Neural cell (in vitro differentiated cells): Measurements from ENCODE around the gene PPM1L. TPM values are rescaled to one million over a fixed set of nuclear protein-coding genes. Genes with fewer than 3 reads are reported as not detected.

Source experiments
- H2AFZ ChIP-seq: fragments of 200-600, 300-800 bp; sonication (generic), shearing (Covaris generic); 2 replicates; pipeline ENCODE4 v1.6.0; 2014; ENCODE audit warnings: low read depth, mild to moderate bottlenecking, antibody characterized with exemption, low read length, moderate library complexity
- H3F3A ChIP-seq: fragments of 200-600 bp; shearing (Covaris generic); 2 replicates; pipeline ENCODE4 v1.6.1; 2016; ENCODE audit warnings: mild to moderate bottlenecking, moderate library complexity, mixed read lengths, antibody characterized with exemption, low read length; ENCODE audit not compliant: insufficient read depth, poor library complexity, severe bottlenecking
- H3K27ac ChIP-seq: fragments of 200-600, 300-800 bp; sonication (generic), shearing (Covaris generic); 2 replicates; pipeline ENCODE4 v1.5.1; 2014; ENCODE audit warnings: mild to moderate bottlenecking, low read length, moderate library complexity
- H3K27me3 ChIP-seq: fragments of 300-800, 200-600 bp; sonication (generic), shearing (Covaris generic); 2 replicates; pipeline ENCODE4 v1.6.0; 2014; ENCODE audit warnings: mild to moderate bottlenecking, low read depth, low read length, moderate library complexity; ENCODE audit not compliant: insufficient read depth
- H3K36me3 ChIP-seq: fragments of 300-800, 200-600 bp; sonication (generic), shearing (Covaris generic); 2 replicates; pipeline ENCODE4 v1.5.1; 2014; ENCODE audit warnings: mild to moderate bottlenecking, antibody characterized with exemption, low read length, moderate library complexity; ENCODE audit not compliant: insufficient read depth
- H3K4me2 ChIP-seq: fragments of 300-800, 200-600 bp; sonication (generic), shearing (Covaris generic); 2 replicates; pipeline ENCODE4 v1.6.0; 2014; ENCODE audit warnings: mild to moderate bottlenecking, low read length
- H3K4me3 ChIP-seq: fragments of 300-800, 200-600 bp; sonication (generic), shearing (Covaris generic); 2 replicates; pipeline ENCODE4 v1.5.1; 2014; ENCODE audit warnings: mild to moderate bottlenecking, low read length, moderate library complexity
- H3K79me2 ChIP-seq: fragments of 200-600 bp; shearing (Covaris generic); replicated peaks from 2 replicates; pipeline ENCODE4 v1.6.0; 2014; ENCODE audit warnings: mild to moderate bottlenecking, low read length, moderate library complexity; ENCODE audit not compliant: insufficient read depth
- H3K9ac ChIP-seq: fragments of 300-800, 200-600 bp; sonication (generic), shearing (Covaris generic); 2 replicates; pipeline ENCODE4 v1.6.1; 2016; ENCODE audit warnings: mild to moderate bottlenecking, low read length, mixed read lengths
- H3K9me2 ChIP-seq: fragments of 200-600 bp; shearing (Covaris generic); 2 replicates; pipeline ENCODE4 v1.6.1; 2016; ENCODE audit warnings: mild to moderate bottlenecking, low read length, mixed read lengths; ENCODE audit not compliant: insufficient read depth
- H3K9me3 ChIP-seq: fragments of 200-600, 300-800 bp; sonication (generic), shearing (Covaris generic); 2 replicates; pipeline ENCODE4 v1.6.1; 2016; ENCODE audit warnings: mild to moderate bottlenecking, mixed run types, low read length, moderate library complexity, mixed read lengths
- H4K20me1 ChIP-seq: fragments of 200-600 bp; shearing (Covaris generic); 2 replicates; pipeline ENCODE4 v1.6.1; 2016; ENCODE audit warnings: mild to moderate bottlenecking, mixed run types; ENCODE audit not compliant: insufficient read depth
- EP300 ChIP-seq: fragments of 450-650 bp; conservative IDR thresholded peaks from 2 replicates; pipeline ENCODE4 v1.6.1; 2014; ENCODE audit warnings: antibody characterized with exemption, mild to moderate bottlenecking, moderate library complexity; ENCODE audit not compliant: poor library complexity, severe bottlenecking
- EZH2 ChIP-seq: fragments of 200-600, 300-800 bp; shearing (Covaris generic), sonication (generic); IDR thresholded peaks from 2 replicates; pipeline ENCODE4 v1.6.1; 2014; ENCODE audit warnings: antibody characterized with exemption, low read length, borderline replicate concordance, mild to moderate bottlenecking; ENCODE audit not compliant: insufficient read depth, poor library complexity, severe bottlenecking
- MXI1 ChIP-seq: fragments of 450-650 bp; conservative IDR thresholded peaks from 2 replicates; pipeline ENCODE4 v1.6.1; 2014; ENCODE audit warnings: antibody characterized with exemption, mild to moderate bottlenecking; ENCODE audit not compliant: poor library complexity, severe bottlenecking
- POLR2AphosphoS5 ChIP-seq: IDR thresholded peaks from 2 replicates; pipeline ENCODE4 v1.6.1; 2012
- RAD21 ChIP-seq: fragments of 450-650 bp; conservative IDR thresholded peaks from 2 replicates; pipeline ENCODE4 v1.6.1; 2014; ENCODE audit warnings: antibody characterized with exemption, mild to moderate bottlenecking, moderate library complexity
- SMC3 ChIP-seq: fragments of 450-650 bp; conservative IDR thresholded peaks from 2 replicates; pipeline ENCODE4 v1.6.1; 2014; ENCODE audit warnings: antibody characterized with exemption, mild to moderate bottlenecking, moderate library complexity; ENCODE audit not compliant: poor library complexity
- TAF1 ChIP-seq: IDR thresholded peaks from 2 replicates; pipeline ENCODE4 v1.6.1; 2012; ENCODE audit warnings: low read depth
- polyA plus RNA-seq: library from polyadenylated mRNA; depleted of rRNA; stranded (reverse); fragments of >200 nt; gene quantifications from 2 replicates; pipeline ENCODE4 v1.2.3, GENCODE V29; 2014
- TF ChIP-seq, protein P1 (sequence below): IDR thresholded peaks from 2 replicates; pipeline ENCODE4 v1.6.1; 2012; ENCODE audit warnings: borderline replicate concordance
- TF ChIP-seq, protein P2 (sequence below): fragments of 450-650 bp; IDR thresholded peaks from 2 replicates; pipeline ENCODE4 v1.5.1; 2014; ENCODE audit warnings: antibody characterized with exemption, mild to moderate bottlenecking, moderate library complexity; ENCODE audit not compliant: poor library complexity, severe bottlenecking

Gene PPM1L
- polyA plus RNA-seq, 1 donor from 2014 or later: 24.9 TPM

DNA sequence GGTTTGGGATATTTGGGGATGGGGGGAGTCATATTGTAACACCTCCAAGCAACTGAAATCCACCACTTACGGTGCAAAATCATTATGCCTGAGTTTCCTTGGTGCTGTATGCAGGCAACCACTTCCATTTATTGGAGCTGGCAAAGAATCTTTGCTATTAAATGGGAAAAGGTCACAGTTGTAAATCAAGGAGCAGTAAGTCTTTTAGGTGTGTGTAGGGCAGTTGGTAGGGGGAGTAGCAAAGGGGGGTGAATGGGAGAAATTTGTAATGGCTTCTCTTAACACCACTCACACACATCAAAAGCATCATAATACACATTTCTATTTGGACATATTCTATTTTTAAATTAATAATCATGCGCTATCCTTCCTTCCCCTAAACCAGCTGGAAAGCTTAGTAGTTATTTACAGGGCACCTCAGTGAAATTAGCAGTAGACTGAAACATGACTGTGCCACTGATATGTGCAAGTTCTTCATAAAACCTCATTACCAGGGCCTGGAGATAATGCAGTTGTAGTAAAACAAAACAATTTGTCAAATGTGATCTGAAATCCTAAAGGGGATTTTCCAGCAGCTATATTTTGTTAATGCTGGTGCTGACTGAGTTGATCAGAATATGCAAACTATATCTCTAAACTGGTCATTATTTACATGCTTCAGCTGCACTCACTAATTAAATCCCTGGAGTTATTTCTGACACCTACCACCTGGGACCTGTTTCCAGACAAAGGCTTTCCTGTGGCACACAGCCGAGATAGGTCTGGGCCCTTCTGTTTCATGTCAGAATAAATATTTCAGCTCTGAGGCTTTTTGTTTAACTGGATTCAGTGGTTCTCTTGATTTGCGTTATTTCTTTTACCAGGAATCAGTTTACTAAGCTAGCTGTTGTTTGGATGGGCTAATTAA, 259.1 kb downstream of the PPM1L start:
- Histone ChIP-seq H3K79me2 (no peaks in the 10 kb centered on the region), H3F3A (no peaks in the 10 kb centered on the region), H3K9ac (no peak overlapping the region), H3K27me3 (no peaks in the 10 kb centered on the region), H3K4me3 (no peak overlapping the region), H3K4me2 (no peak overlapping the region), H3K9me2 (no peaks in the 10 kb centered on the region), H3K36me3 (no peaks in the 10 kb centered on the region), H4K20me1 (no peaks in the 10 kb centered on the region), H2AFZ (no peak overlapping the region), H3K9me3 (no peaks in the 10 kb centered on the region), H3K27ac (no peak overlapping the region)
- no peak for TF ChIP-seq MXI1
- TF ChIP-seq EP300: no peak
- TF ChIP-seq RAD21: no peak
- TF ChIP-seq, protein P1, sequence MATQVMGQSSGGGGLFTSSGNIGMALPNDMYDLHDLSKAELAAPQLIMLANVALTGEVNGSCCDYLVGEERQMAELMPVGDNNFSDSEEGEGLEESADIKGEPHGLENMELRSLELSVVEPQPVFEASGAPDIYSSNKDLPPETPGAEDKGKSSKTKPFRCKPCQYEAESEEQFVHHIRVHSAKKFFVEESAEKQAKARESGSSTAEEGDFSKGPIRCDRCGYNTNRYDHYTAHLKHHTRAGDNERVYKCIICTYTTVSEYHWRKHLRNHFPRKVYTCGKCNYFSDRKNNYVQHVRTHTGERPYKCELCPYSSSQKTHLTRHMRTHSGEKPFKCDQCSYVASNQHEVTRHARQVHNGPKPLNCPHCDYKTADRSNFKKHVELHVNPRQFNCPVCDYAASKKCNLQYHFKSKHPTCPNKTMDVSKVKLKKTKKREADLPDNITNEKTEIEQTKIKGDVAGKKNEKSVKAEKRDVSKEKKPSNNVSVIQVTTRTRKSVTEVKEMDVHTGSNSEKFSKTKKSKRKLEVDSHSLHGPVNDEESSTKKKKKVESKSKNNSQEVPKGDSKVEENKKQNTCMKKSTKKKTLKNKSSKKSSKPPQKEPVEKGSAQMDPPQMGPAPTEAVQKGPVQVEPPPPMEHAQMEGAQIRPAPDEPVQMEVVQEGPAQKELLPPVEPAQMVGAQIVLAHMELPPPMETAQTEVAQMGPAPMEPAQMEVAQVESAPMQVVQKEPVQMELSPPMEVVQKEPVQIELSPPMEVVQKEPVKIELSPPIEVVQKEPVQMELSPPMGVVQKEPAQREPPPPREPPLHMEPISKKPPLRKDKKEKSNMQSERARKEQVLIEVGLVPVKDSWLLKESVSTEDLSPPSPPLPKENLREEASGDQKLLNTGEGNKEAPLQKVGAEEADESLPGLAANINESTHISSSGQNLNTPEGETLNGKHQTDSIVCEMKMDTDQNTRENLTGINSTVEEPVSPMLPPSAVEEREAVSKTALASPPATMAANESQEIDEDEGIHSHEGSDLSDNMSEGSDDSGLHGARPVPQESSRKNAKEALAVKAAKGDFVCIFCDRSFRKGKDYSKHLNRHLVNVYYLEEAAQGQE: no peak
- no peak for TF ChIP-seq EZH2
- TF ChIP-seq TAF1: no peak
- TF ChIP-seq, protein P2, sequence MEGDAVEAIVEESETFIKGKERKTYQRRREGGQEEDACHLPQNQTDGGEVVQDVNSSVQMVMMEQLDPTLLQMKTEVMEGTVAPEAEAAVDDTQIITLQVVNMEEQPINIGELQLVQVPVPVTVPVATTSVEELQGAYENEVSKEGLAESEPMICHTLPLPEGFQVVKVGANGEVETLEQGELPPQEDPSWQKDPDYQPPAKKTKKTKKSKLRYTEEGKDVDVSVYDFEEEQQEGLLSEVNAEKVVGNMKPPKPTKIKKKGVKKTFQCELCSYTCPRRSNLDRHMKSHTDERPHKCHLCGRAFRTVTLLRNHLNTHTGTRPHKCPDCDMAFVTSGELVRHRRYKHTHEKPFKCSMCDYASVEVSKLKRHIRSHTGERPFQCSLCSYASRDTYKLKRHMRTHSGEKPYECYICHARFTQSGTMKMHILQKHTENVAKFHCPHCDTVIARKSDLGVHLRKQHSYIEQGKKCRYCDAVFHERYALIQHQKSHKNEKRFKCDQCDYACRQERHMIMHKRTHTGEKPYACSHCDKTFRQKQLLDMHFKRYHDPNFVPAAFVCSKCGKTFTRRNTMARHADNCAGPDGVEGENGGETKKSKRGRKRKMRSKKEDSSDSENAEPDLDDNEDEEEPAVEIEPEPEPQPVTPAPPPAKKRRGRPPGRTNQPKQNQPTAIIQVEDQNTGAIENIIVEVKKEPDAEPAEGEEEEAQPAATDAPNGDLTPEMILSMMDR: no peak

DNA sequence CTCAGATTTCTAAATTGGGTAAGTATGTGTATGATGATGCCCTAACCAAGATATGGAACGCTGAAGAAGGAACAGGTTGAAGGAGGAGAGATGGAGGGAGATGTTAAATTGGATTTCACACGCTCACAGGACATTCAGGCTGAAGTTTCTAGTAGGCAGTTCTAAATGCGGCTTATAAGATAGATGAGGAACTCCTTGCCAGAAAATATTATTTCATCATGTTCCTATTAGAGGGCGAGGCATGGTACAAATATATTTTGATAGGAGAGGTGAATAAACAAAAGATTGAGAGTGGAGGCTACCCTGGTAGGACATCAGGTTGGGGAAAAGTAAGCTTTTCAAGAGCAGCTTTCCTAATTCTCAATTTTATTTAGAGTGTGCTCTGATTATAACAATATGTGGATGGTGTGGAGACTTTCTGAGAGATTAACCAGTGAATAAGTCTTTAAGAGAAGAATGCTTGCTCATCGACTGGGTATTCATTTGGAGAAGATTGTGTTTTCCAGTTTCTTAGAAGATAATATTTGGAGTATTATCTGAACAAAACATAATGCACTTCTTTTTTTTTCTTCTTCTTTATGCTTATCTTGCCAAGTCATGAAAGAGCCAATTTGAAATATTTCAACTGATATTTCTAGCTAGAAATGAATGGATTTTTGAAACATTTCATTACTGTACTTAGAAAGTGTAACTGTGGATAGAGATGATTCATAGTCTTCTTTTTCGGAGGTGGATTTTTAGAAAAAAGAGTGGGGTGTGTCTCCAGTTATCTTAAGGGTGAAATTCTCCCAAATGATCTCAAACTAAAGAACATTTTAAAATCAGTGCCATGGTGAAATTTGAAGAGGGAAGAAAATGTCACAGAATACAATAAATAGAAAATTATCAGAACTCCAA, 260.6 kb downstream of the PPM1L start:
- no peaks in the 10 kb centered on the region for H3K9me3 ChIP-seq
- no peak overlapping the region for H2AFZ ChIP-seq
- H3F3A ChIP-seq: no peaks in the 10 kb centered on the region
- no peaks in the 10 kb centered on the region for H3K79me2 ChIP-seq
- no peak overlapping the region for H3K9ac ChIP-seq
- H3K9me2 ChIP-seq: no peaks in the 10 kb centered on the region
- no peak for TF ChIP-seq TAF1
- no peak for TF ChIP-seq SMC3
- TF ChIP-seq, protein P2: no peak
- no peak for TF ChIP-seq POLR2AphosphoS5
- TF ChIP-seq EP300: no peak
- TF ChIP-seq, protein P1: no peak
- TF ChIP-seq RAD21: no peak
- TF ChIP-seq EZH2: no peak
- no peak overlapping the region for H3K4me3 ChIP-seq
- H4K20me1 ChIP-seq: no peaks in the 10 kb centered on the region
- H3K36me3 ChIP-seq: no peaks in the 10 kb centered on the region
- H3K4me2 ChIP-seq: no peak overlapping the region
- H3K27ac ChIP-seq: no peak overlapping the region
- no peaks in the 10 kb centered on the region for H3K27me3 ChIP-seq
